GM13976 (cell line): ENCODE results near the gene REN.

Experiments used
- DNase-seq: peaks from one replicate; pipeline ENCODE4 v3.0.0; 2012; ENCODE audit warnings: low spot score
- in situ Hi-C: fragments of 300-500 bp; cut with MboI; formaldehyde crosslinking; loops from one replicate; pipeline ENCODE4 v1.12.0; 2022; ENCODE audit warnings: low sequenced_read_pairs, mixed read lengths, inconsistent platforms; ENCODE audit not compliant: unreplicated experiment
- TF ChIP-seq, protein P1 (sequence below): IDR thresholded peaks from 2 replicates; pipeline ENCODE4 v1.5.1; 2012; ENCODE audit warnings: borderline replicate concordance, mild to moderate bottlenecking; ENCODE audit not compliant: insufficient read depth; ENCODE audit errors: extremely low read depth, missing control alignments, control extremely low read depth

Gene REN

GRCh38 chr1:204198348-204199340 lies 32.5 kb upstream of the REN start:
- no peak for DNase-seq
- in situ Hi-C loops = no loop called here
- TF ChIP-seq, protein P1, sequence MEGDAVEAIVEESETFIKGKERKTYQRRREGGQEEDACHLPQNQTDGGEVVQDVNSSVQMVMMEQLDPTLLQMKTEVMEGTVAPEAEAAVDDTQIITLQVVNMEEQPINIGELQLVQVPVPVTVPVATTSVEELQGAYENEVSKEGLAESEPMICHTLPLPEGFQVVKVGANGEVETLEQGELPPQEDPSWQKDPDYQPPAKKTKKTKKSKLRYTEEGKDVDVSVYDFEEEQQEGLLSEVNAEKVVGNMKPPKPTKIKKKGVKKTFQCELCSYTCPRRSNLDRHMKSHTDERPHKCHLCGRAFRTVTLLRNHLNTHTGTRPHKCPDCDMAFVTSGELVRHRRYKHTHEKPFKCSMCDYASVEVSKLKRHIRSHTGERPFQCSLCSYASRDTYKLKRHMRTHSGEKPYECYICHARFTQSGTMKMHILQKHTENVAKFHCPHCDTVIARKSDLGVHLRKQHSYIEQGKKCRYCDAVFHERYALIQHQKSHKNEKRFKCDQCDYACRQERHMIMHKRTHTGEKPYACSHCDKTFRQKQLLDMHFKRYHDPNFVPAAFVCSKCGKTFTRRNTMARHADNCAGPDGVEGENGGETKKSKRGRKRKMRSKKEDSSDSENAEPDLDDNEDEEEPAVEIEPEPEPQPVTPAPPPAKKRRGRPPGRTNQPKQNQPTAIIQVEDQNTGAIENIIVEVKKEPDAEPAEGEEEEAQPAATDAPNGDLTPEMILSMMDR = no peak

- TF ChIP-seq, protein P1 = no peak
- in situ Hi-C loops = no loop called here
- DNase-seq = no peak
These were observed 30.9 kb upstream of the REN start for GRCh38 chr1:204197068-204197467.

DNA sequence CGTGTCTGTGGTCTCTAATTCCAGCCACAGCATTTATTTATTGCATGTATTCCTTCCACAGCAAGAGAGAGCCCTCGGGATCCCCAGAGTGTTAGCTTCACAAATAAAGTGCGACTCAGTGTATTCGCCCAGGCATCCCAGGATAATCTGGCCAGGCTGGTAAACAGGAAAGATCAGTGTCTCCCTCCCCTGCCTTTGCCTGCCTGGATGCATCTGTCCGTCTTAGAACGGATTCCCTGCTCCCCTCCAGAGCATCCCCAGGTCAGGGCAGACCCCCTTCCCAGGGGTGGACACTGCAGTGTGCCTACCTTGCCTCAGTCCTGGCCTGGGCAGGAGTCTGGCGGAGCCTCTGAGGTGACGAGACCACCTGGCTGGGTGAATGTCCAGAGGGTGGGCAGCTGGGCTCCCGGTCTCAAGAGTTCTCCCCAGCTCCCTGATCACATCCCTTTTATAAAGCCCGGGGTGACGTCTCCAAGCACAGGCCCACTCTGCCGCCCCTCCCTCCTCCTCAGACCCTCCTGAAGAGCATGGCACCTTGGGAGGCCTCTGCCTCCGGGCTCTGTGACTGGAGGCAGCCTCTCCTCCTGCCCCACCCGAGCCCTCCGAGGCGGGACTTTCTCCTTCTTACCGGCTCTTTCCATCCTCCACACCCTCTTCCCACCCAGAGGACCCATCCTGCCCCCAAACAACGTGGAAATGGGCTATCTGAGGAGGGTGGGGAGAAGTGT lies 30.1 kb upstream of the REN start, which contains the start of gene KISS1:
TSS of gene KISS1 (minus strand) at position 424 of the 728 bp plus-strand sequence. CDS start 3,615 bp downstream, outside the sequence.
- no peak for DNase-seq
- TF ChIP-seq, protein P1 = no peak
- in situ Hi-C loops = no loop called here

GRCh38 chr1:204194771-204195170 lies 28.6 kb upstream of the REN start:
- TF ChIP-seq, protein P1 = no peak
- DNase-seq = no peak
- in situ Hi-C loops = no loop called here

DNA sequence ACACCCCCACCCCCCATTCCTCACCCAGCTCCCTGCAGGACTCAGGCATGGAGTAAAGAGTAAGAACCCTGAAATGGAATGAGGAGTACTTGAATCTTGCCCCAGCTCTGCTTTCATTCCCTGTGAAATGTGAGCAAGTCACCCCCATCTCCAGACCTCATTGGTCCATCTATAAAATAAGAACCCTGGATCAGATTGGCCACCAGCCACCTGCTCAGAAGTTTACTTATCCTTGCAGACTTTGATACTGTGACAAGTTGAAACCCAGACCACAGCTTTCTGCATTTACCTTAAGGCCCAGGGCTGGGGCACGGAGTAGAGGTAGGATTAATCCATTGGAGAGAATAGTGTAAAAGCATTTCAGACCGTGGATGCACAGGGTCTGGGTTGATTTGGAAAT lies 27.9 kb upstream of the REN start:
- DNase-seq = no peak
- TF ChIP-seq, protein P1 = no peak
- in situ Hi-C loops = no loop called here

- TF ChIP-seq, protein P1 = no peak
- no peak for DNase-seq
- in situ Hi-C loops = no loop called here
These were observed 26.6 kb upstream of the REN start for GRCh38 chr1:204192589-204193352.
